Lower lobe of right lung (tissue), 2 donors: ENCODE results near the gene PPIA. TPM values are rescaled to one million over a fixed set of nuclear protein-coding genes. Genes with fewer than 3 reads are reported as not detected.
A peak's percentile ranks its signal among the peaks of the same experiment; 100 is the strongest.

Experiments used
- ATAC-seq, 2 donors: fragments of 200-7000 bp; cut with Tn5 transposase; one replicate each; pipeline ENCODE4 v1.9.1; 2020 to 2022; ENCODE audit warnings: mild to moderate bottlenecking in 2 of 2, moderate library complexity in 2 of 2
- DNase-seq: peaks from one replicate; pipeline ENCODE4 v3.0.0-alpha.2; 2020
- H3K27ac ChIP-seq: fragments of 200-600 bp; one replicate; pipeline ENCODE4 v1.8.0; 2022
- H3K27me3 ChIP-seq: fragments of 200-600 bp; one replicate; pipeline ENCODE4 v1.8.0; 2022; ENCODE audit warnings: low read depth
- H3K36me3 ChIP-seq: fragments of 200-600 bp; one replicate; pipeline ENCODE4 v1.8.0; 2022; ENCODE audit warnings: mild to moderate bottlenecking
- H3K4me1 ChIP-seq: fragments of 200-600 bp; one replicate; pipeline ENCODE4 v1.8.0; 2022
- H3K4me3 ChIP-seq: fragments of 200-600 bp; one replicate; pipeline ENCODE4 v1.8.0; 2022; ENCODE audit warnings: mild to moderate bottlenecking
- H3K9me3 ChIP-seq: fragments of 200-600 bp; one replicate; pipeline ENCODE4 v1.8.0; 2022
- CTCF ChIP-seq: fragments of 200-600 bp; IDR thresholded peaks from one replicate; pipeline ENCODE4 v1.8.0; 2022; ENCODE audit warnings: antibody characterized with exemption, mild to moderate bottlenecking
- intact Hi-C: fragments of 100-400 bp; cut with DNase I; formaldehyde crosslinking; loops from one replicate; pipeline ENCODE4 v1.11.0; 2022
- long read RNA-seq: library from polyadenylated mRNA; unstranded; transcript quantifications from one replicate; pipeline ENCODE4 v2.0.0, GENCODE V29; 2021
- total RNA-seq: library from RNA; stranded (reverse); fragmentation: NEBNext Ultra II Directional; extraction: Animal tissue kit (Norgen Biotek cat#: 25700); gene quantifications from one replicate; pipeline ENCODE4 v1.2.1, GENCODE V29; 2021
- donor health status: DM: no; HTN: yes; CAD: no; lungs with severe emphysema.

Gene PPIA
- 964 TPM for total RNA-seq
- long read RNA-seq, transcript PPIA-204 (5 exons, 2,238 nt): major isoform, 665 of 699 reads
- long read RNA-seq, transcript PPIA-208 (6 exons, 907 nt): minor isoform, 13 of 699 reads
- long read RNA-seq, transcript PPIA-201 (6 exons, 818 nt): minor isoform, 6 of 699 reads
- long read RNA-seq, partial matches to known transcripts: 10 of 699 reads
- long read RNA-seq, other reads (novel, unspliced or antisense): 5 of 699 reads

- peak; percentile 96 to 98 for ATAC-seq
- H3K27ac ChIP-seq: peak within 1 kb of the TSS; percentile 99
- peak; percentile 98 for DNase-seq
- no peak for TF ChIP-seq CTCF
- peaks cover 35% of the 10 kb centered on the region for H3K4me1 ChIP-seq
- peaks cover 33% of the 10 kb centered on the region for H3K36me3 ChIP-seq
- H3K27me3 ChIP-seq: no peaks in the 10 kb centered on the region
- intact Hi-C loops: no loop called here
- peak within 1 kb of the TSS; percentile 87 for H3K4me3 ChIP-seq
- H3K9me3 ChIP-seq: no peaks in the 10 kb centered on the region
Observed at GRCh38 chr7:44796504-44797328, at the start of gene PPIA. Gene PPIA (plus strand): TSS chr7:44796681. CDS start chr7:44796725, 44 bp downstream.

- TF ChIP-seq CTCF: no peak
- DNase-seq (peak; percentile 96), ATAC-seq (peak; percentile 99)
- Histone ChIP-seq H3K27ac (peak within 1 kb of the TSS; percentile 96), H3K36me3 (no peaks in the 10 kb centered on the region), H3K27me3 (no peaks in the 10 kb centered on the region), H3K4me1 (peaks cover 34% of the 10 kb centered on the region), H3K9me3 (no peaks in the 10 kb centered on the region), H3K4me3 (peak within 1 kb of the TSS; percentile 94)
- intact Hi-C loops: no loop called here
Observed at GRCh38 chr7:44748045-44748947, 48.2 kb upstream of the PPIA start, which contains the start of gene ZMIZ2. Gene ZMIZ2 (plus strand): TSS chr7:44748847. CDS start chr7:44756250, 7,403 bp downstream.

- H3K4me1 ChIP-seq: peaks cover 40% of the 10 kb centered on the region
- H3K4me3 ChIP-seq: peak overlapping the region; percentile 94
- H3K9me3 ChIP-seq: no peaks in the 10 kb centered on the region
- H3K36me3 ChIP-seq: no peaks in the 10 kb centered on the region
- no peaks in the 10 kb centered on the region for H3K27me3 ChIP-seq
- peak; percentile 3 to 6 for ATAC-seq
- intact Hi-C loops: no loop called here
- DNase-seq: no peak
- no peak for TF ChIP-seq CTCF
- peak overlapping the region; percentile 96 for H3K27ac ChIP-seq
Observed at GRCh38 chr7:44748948-44749731, 47.3 kb upstream of the PPIA start.

GRCh38 chr7:44749992-44750391 is 46.5 kb upstream of the PPIA start:
- Histone ChIP-seq H3K36me3 (no peaks in the 10 kb centered on the region), H3K4me1 (peaks cover 48% of the 10 kb centered on the region), H3K27me3 (no peaks in the 10 kb centered on the region), H3K4me3 (peak overlapping the region; percentile 94), H3K9me3 (no peaks in the 10 kb centered on the region), H3K27ac (no peak overlapping the region)
- no peak for TF ChIP-seq CTCF
- DNase-seq: no peak
- intact Hi-C loops: no loop called here
- ATAC-seq: no peak
